HepG2 (cell line): ENCODE results near the gene GSTM2. TPM values are rescaled to one million over a fixed set of nuclear protein-coding genes. Genes with fewer than 3 reads are reported as not detected.

Experiments used
- ERF ChIP-seq: IDR thresholded peaks from 2 replicates; pipeline ENCODE4 v1.6.1; 2018; ENCODE audit warnings: missing biosample characterization, missing genetic modification reagents
- HOXA9 ChIP-seq: sonication (generic); formaldehyde crosslinking; IDR thresholded peaks from 2 replicates; pipeline ENCODE4 v1.8.1; 2022; ENCODE audit warnings: missing genetic modification reagents, mild to moderate bottlenecking, moderate library complexity, borderline replicate concordance
- JARID2 ChIP-seq: sonication (generic); formaldehyde crosslinking; IDR thresholded peaks from 2 replicates; pipeline ENCODE4 v1.8.1; 2023; ENCODE audit warnings: missing genetic modification reagents, inconsistent platforms; ENCODE audit not compliant: insufficient replicate concordance
- KLF12 ChIP-seq: sonication (generic); formaldehyde crosslinking; IDR thresholded peaks from 2 replicates; pipeline ENCODE4 v1.4.0; 2020; ENCODE audit warnings: missing genetic modification reagents, borderline replicate concordance
- NRL ChIP-seq: sonication (generic); formaldehyde crosslinking; IDR thresholded peaks from 2 replicates; pipeline ENCODE4 v1.5.0; 2020; ENCODE audit warnings: missing genetic modification reagents, mild to moderate bottlenecking, moderate library complexity, borderline replicate concordance
- TAF15 ChIP-seq: fragments of 200-400 bp; formaldehyde crosslinking; IDR thresholded peaks from one replicate; pipeline ENCODE4 v1.6.1; 2018; ENCODE audit warnings: mild to moderate bottlenecking, low read depth, low read length; ENCODE audit not compliant: poor library complexity, severe bottlenecking
- ZFP1 ChIP-seq: IDR thresholded peaks from 2 replicates; pipeline ENCODE4 v1.6.1; 2016
- ZNF224 ChIP-seq: sonication (generic); formaldehyde crosslinking; IDR thresholded peaks from 2 replicates; pipeline ENCODE4 v1.5.0; 2020; ENCODE audit warnings: mild to moderate bottlenecking, missing genetic modification reagents
- ZNF34 ChIP-seq: sonication (generic); formaldehyde crosslinking; IDR thresholded peaks from 2 replicates; pipeline ENCODE4 v1.4.0; 2020; ENCODE audit warnings: mild to moderate bottlenecking, missing genetic modification reagents, borderline replicate concordance
- polyA plus RNA-seq, 8 experiments: library from polyadenylated mRNA; depleted of rRNA in 3 of 8; stranded (reverse) in 7 of 8; unstranded in 1 of 8; fragments of >200 nt; fragmentation: Illumina TruSeq in 4 of 8; extraction: Trizol in 4 of 8; gene quantifications; 2 replicates each; pipeline versions ENCODE4 v1.2.1 to v1.2.3, GENCODE V29; 2011 to 2016; ENCODE audit warnings: low read depth in 4 of 8, missing spikeins in 1 of 8, mixed read lengths in 1 of 8; ENCODE audit not compliant: insufficient read depth in 1 of 8
- total RNA-seq, 5 experiments: library from RNA; depleted of rRNA; stranded (reverse); fragments of >200 nt; fragmentation: Illumina TruSeq; extraction: Trizol; gene quantifications; 2 replicates each; pipeline ENCODE4 v1.2.3, GENCODE V29; 2016; ENCODE audit warnings: low read depth in 1 of 5
- TF ChIP-seq, protein P1 (sequence below), 2 experiments: fragments of 450-650 bp in 1 of 2; sonication (generic) in 1 of 2; formaldehyde crosslinking in 1 of 2; IDR thresholded peaks; 2 replicates each; pipeline versions ENCODE4 v1.6.1 to v1.8.0; 2016 to 2022; ENCODE audit warnings: antibody characterized with exemption in 1 of 2, mild to moderate bottlenecking in 1 of 2, missing genetic modification reagents in 1 of 2
- TF ChIP-seq, protein P2 (sequence below): sonication (generic); formaldehyde crosslinking; IDR thresholded peaks from 2 replicates; pipeline ENCODE4 v1.4.0; 2020; ENCODE audit warnings: missing genetic modification reagents, low read depth, mild to moderate bottlenecking, borderline replicate concordance

Gene GSTM2
- total and polyA plus RNA-seq, 2 of the 13 experiments (the other 11 are each of a cell fraction or from before 2014, with no cell fraction given): 7.0 to 15.0 TPM

DNA sequence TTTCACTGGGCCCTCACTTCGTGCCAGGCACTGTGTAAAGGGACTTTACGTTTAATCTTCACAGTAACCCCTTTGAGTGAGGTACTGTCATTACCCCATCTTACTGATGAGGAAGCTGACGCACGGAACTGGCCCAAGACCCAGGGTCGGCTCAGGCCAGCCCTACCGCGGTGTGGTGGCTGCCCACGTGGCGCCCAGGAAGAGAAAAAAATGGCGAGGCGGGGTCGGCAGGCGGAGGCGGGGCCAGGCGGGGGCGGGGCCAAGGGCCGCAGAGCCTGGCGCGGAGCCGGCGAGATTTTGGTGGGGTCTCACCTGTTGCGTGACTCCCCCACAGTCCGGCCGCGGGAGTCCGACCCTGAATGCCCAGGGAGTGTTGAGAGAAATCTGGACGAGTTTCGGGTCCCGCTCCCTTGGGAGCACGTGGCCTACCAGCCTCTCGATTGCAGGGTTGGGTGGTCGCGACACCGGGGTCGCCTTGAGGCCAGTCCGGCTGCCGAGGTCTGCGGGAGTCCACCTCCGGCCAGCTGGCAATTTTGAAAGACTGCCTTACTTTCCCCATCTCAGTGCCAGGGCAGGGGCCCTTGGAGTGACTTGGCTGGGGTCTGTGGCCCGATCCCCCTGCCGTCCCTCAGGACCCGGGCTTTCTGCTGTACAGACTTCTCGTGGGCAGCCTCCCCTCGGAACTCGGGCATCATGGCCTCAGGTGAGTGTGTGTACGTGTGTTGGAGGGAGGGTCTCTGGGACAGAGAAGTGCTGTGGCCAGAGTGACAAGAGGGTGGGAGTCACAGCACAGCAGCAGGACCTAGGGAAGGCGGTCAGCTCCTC is 48.1 kb upstream of the GSTM2 start, which contains the start of the genes AMPD2 and GNAT2 (continued):
- TF ChIP-seq, protein P1, sequence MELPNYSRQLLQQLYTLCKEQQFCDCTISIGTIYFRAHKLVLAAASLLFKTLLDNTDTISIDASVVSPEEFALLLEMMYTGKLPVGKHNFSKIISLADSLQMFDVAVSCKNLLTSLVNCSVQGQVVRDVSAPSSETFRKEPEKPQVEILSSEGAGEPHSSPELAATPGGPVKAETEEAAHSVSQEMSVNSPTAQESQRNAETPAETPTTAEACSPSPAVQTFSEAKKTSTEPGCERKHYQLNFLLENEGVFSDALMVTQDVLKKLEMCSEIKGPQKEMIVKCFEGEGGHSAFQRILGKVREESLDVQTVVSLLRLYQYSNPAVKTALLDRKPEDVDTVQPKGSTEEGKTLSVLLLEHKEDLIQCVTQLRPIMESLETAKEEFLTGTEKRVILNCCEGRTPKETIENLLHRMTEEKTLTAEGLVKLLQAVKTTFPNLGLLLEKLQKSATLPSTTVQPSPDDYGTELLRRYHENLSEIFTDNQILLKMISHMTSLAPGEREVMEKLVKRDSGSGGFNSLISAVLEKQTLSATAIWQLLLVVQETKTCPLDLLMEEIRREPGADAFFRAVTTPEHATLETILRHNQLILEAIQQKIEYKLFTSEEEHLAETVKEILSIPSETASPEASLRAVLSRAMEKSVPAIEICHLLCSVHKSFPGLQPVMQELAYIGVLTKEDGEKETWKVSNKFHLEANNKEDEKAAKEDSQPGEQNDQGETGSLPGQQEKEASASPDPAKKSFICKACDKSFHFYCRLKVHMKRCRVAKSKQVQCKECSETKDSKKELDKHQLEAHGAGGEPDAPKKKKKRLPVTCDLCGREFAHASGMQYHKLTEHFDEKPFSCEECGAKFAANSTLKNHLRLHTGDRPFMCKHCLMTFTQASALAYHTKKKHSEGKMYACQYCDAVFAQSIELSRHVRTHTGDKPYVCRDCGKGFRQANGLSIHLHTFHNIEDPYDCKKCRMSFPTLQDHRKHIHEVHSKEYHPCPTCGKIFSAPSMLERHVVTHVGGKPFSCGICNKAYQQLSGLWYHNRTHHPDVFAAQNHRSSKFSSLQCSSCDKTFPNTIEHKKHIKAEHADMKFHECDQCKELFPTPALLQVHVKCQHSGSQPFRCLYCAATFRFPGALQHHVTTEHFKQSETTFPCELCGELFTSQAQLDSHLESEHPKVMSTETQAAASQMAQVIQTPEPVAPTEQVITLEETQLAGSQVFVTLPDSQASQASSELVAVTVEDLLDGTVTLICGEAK (IDR thresholded peaks at IDR 0.05): no peak
- TF ChIP-seq, protein P1 (CRISPR knock-in tag; IDR thresholded peaks at IDR 0.05): 0 out of 2 replicates have a peak, but pooled peaks have one; percentile 39
- TF ChIP-seq ZNF34 (no peak), NRL (CRISPR knock-in tag) (0 out of 2 replicates have a peak, but pooled peaks have one; percentile 61), ZFP1 (CRISPR knock-in tag) (0 out of 2 replicates have a peak, but pooled peaks have one; percentile 58), TAF15 (peak; percentile 17), ZNF224 (CRISPR knock-in tag) (0 out of 2 replicates have a peak, but pooled peaks have one; percentile 40), ERF (CRISPR knock-in tag) (peak; percentile 21), HOXA9 (CRISPR knock-in tag) (no peak), KLF12 (CRISPR knock-in tag) (0 out of 2 replicates have a peak, but pooled peaks have one; percentile 60), JARID2 (CRISPR knock-in tag) (no peak)
- TF ChIP-seq, protein P2, sequence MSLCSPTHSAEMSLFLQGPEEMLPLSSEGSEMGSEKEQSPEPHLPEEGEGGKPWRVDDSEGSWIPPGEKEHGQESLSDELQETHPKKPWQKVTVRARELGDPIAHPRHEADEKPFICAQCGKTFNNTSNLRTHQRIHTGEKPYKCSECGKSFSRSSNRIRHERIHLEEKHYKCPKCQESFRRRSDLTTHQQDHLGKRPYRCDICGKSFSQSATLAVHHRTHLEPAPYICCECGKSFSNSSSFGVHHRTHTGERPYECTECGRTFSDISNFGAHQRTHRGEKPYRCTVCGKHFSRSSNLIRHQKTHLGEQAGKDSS: no peak
